NCI-H2227 (cell line): Measurements from ENCODE around the gene MAP3K19.
"Not testable (repeated sequence)": the region's sequence is repeated elsewhere in the genome, so short reads cannot be mapped to it uniquely, and the experiment has no call there.

Experiments used
- DNase-seq: peaks from one replicate; lab custom pipeline; 2025; ENCODE audit not compliant: unreplicated experiment; lab: John Stamatoyannopoulos, UW

The MAP3K19 gene, protein sequence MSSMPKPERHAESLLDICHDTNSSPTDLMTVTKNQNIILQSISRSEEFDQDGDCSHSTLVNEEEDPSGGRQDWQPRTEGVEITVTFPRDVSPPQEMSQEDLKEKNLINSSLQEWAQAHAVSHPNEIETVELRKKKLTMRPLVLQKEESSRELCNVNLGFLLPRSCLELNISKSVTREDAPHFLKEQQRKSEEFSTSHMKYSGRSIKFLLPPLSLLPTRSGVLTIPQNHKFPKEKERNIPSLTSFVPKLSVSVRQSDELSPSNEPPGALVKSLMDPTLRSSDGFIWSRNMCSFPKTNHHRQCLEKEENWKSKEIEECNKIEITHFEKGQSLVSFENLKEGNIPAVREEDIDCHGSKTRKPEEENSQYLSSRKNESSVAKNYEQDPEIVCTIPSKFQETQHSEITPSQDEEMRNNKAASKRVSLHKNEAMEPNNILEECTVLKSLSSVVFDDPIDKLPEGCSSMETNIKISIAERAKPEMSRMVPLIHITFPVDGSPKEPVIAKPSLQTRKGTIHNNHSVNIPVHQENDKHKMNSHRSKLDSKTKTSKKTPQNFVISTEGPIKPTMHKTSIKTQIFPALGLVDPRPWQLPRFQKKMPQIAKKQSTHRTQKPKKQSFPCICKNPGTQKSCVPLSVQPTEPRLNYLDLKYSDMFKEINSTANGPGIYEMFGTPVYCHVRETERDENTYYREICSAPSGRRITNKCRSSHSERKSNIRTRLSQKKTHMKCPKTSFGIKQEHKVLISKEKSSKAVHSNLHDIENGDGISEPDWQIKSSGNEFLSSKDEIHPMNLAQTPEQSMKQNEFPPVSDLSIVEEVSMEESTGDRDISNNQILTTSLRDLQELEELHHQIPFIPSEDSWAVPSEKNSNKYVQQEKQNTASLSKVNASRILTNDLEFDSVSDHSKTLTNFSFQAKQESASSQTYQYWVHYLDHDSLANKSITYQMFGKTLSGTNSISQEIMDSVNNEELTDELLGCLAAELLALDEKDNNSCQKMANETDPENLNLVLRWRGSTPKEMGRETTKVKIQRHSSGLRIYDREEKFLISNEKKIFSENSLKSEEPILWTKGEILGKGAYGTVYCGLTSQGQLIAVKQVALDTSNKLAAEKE (N-terminal part only)

DNA sequence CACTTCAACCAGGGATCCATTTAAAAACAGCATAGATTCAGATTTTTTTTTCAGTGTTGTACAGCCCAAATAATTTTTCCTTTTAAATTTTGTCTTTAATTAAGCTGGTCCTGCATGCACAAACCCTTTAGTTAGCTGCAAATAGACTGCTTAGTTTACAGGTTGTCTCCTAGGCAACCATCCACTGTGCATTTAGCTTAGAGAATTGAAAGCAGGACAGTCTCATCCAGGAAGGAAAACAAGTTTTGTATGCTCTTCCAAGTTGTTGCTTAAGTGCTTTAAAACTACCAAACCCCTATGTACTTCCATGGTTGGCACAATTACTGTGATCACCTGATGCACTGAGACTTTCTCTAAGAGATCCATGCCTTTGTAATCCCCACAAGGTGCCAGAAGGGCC lies at the start of gene MAP3K19:
Gene MAP3K19 (minus strand): TSS at position 148 of the 400 bp plus-strand sequence. CDS start 22,800 bp downstream, outside the sequence.
- DNase-seq, result no peak

DNA sequence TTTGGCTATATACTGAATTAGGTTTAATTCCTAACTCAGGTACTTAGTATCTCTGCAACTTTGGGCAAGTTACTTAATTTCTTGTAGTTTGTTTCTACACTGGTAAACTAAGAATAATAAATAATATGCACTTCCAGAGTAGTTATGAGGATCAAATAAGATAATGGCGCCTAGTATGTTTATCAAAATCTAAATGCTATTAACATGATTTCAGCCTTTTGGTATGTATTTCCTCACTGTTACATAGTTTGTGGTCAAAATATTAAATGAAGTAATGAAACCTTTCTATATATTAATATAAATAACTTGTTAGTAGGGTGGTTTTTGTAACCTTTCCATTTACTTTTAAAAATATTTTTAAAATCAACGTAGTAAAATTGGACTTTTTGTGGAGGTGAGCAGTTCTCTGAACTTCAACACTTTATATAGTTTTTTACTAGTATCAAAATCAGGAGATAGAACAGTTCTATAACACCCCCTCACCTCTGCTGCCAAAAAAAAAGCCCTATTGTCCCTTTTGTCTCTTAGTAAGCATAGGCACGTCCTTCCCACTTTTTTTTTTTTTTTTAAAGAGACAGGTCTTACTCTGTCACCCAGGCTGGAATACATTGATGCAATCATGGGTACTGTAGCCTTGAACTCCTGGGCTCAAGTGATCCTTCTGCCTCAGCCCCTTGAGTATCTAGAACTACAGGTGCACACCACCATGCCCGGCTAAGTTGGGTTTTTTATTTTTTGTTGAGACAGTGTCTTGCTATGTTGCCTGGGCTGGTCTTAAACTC lies 49.6 kb upstream of the MAP3K19 start:
- no peak for DNase-seq

DNA sequence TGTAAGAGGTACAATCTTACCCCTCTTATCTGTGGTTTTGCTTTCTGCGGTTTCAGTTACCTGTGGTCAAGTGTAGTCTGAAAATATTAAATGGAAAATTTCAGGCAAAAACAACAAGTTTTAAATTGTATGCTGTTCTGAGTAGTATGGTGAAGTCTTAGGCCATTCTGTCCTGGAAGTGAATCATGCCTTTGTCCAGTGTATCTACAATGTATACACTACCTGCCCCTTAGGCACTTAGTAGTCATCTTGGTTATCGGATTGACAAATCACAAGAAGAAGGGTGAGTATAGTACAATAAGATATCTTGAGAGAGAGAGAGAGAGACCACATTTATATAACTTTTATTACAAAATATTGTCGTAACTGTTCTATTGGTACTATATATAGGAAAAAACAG lies 48.3 kb upstream of the MAP3K19 start:
- DNase-seq, result no peak

DNA sequence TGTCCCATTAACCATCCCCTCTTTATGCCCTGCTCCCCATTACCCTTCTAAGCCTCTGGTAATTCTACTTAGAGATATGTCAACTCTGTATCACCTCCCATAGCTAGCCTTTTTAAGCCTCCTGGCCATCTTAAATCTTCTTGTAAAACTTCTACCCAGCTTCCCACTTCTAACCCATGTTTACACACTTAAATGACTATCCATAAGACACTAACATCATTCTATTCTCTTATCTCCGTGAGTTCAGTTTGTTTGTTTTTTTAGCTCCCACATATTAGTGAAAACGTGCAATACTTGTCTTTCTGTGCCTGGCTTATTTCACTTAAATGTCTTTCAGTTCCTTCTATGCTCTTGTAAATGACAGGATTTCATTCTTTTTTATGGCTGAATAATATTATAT lies 47.3 kb upstream of the MAP3K19 start:
- DNase-seq, result no peak

GRCh38 chr2:135093670-135094330 lies 46.6 kb upstream of the MAP3K19 start:
- DNase-seq, result no peak

- DNase-seq, result no peak
These were observed 45.9 kb upstream of the MAP3K19 start for GRCh38 chr2:135093193-135093592.

- DNase-seq, result no peak
These were observed 44.4 kb upstream of the MAP3K19 start for GRCh38 chr2:135091681-135092080.

- DNase-seq, result not testable (repeated sequence)
These were observed 42.4 kb upstream of the MAP3K19 start for GRCh38 chr2:135089597-135089996.

GRCh38 chr2:135086222-135086621 lies 39.0 kb upstream of the MAP3K19 start:
- no peak for DNase-seq

GRCh38 chr2:135078417-135078816 lies 31.2 kb upstream of the MAP3K19 start:
- no peak for DNase-seq

DNA sequence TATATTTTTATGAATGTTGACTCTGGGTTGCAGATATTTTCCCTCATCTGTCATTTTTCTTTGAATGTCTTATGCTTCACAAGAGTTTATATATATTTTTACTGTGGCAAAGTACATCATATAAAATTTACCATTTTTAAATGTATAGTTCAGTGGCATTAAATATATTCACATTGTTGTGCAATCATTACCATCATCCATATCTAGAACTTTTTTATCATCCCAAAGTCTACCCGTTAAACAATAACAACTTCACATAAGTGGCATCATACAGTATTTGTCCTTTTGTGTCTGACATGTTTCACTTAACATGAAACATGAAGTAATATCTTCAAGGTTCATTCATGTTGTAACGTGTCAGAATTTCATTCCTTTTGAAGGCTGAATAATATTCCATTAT lies 29.3 kb upstream of the MAP3K19 start:
- DNase-seq, result no peak

DNA sequence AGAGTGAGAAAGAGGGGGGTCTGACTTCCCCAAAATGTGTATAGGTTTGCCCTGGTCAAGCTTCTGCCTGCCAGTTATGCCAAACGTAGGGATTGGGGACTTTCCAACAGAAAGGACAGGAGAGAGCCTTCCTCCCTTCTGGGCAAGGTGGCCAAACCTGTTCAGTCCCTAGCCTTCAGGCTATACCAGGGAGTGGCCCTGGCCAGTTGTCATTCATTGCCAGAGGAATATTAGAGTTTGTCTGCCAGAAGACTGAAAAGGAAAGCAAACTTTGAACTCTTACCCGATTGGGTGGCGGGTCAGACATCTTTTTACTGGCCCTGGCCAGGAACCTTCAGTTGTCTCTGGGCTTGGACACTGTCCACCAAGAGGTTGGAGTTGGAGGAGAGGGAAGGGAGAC lies 27.0 kb upstream of the MAP3K19 start:
- no peak for DNase-seq

DNA sequence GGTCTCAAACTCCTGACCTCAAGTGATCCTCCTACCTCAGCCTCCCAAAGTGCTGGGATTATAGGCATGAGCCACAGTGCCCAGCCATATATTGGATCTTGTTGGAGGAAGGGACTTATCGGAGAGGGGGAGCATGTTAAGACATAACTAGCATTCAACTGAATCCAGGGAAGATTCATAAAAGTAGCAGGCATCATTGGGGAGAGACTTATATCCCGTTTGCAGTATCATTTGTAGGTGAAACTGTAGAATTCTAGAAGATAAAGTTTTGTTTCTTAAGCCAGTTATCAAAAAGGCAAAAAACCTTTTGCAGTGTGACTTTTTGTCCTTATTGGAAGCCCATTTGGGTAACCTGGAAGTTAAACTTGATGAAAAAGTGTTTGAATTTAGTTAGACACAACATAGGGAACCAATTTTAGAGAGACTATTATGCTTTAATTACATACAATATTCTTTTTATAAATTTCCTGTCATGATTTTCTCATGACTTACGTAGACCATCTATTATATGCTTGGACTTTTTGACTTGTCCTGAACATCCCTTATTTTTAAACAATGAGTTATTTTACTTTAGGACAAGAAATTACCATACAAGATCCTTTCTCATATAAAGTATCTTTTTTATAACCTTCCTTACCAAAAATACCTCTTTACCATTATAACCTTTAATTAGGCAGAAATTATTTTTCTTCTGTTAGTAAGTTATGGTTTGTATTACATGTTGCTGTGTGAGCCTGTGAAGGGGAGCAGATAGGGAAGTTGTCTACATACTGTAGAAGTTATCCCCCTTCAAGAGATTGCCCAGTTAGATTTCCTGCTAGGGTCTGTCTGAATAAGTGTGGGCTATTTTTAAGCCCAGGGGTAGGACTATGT lies 25.1 kb upstream of the MAP3K19 start:
- DNase-seq, result peak; percentile 28

GRCh38 chr2:135066710-135067109 lies 19.5 kb upstream of the MAP3K19 start:
- no peak for DNase-seq

DNA sequence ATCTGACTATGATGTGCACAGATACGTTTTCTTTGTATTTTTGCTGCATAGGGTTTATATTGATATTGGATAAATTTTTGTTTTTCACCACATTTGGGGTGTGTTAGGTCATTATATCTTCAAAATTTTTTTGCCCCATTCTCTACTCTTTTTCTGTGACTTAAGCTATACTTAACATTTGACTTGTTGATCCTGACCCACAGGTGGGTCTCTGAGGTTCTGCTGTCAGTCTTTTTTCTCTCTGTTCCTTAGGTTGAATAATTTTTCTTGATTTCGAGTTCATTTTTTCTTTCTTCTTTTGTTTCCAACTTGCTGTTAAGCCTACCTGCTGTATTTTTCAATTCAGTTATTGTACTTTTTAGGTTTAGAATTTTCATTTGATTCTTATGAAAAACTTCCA lies 16.9 kb upstream of the MAP3K19 start:
- no peak for DNase-seq

GRCh38 chr2:135063210-135063609 lies 16.0 kb upstream of the MAP3K19 start:
- no peak for DNase-seq

- no peak for DNase-seq
These were observed 12.3 kb upstream of the MAP3K19 start for GRCh38 chr2:135059577-135059976.

GRCh38 chr2:135056790-135057189 lies 9.5 kb upstream of the MAP3K19 start:
- no peak for DNase-seq

DNA sequence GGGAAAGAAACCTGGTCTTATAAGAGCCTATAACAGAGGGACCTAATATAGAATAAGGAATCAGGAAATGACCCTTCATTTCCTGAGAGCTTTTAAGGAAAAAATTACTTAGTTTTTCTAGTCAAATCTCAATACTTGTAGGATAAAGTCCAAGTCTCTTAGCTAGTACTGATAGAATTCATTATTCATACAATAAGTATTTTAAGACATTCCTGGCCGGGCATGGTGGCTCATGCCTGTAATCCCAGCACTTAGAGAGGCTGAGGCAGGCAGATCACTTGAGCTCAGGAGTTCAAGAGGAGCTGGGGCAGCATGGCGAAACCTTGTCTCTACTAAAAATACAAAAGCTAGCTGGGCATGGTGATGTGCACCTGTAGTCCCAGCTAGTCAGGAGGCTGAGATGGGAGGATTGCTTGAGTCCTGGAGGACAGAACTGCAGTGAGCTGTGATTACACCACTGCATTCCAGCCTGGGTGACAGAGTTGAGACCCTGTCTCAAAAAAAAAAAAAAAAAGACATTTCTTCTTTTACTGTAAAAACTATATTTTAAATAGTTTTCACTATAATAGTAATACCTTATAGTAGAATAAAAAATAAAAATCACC lies 8.0 kb upstream of the MAP3K19 start:
- DNase-seq, result no peak
